PFSK-1 (cell line): ENCODE measurements around the gene UNC45B.

Source experiments
- POLR2AphosphoS5 ChIP-seq: IDR thresholded peaks from 2 replicates; pipeline ENCODE4 v1.6.1; 2012; ENCODE audit warnings: low read depth, mild to moderate bottlenecking, control low read depth, low read length, moderate library complexity
- REST ChIP-seq, 2 experiments: IDR thresholded peaks; 2 replicates each; pipeline versions ENCODE4 v1.6.1 to v1.8.0; 2011 to 2012; ENCODE audit warnings: low read depth in 2 of 2, low read length in 2 of 2, control low read depth in 1 of 2, inconsistent platforms in 1 of 2, mild to moderate bottlenecking in 1 of 2, moderate library complexity in 1 of 2; ENCODE audit not compliant: insufficient read depth in 1 of 2
- SIN3A ChIP-seq: IDR thresholded peaks from 2 replicates; pipeline ENCODE4 v1.6.1; 2012; ENCODE audit warnings: mild to moderate bottlenecking, low read length, moderate library complexity, borderline replicate concordance; ENCODE audit not compliant: insufficient read depth
- TAF1 ChIP-seq: IDR thresholded peaks from 2 replicates; pipeline ENCODE4 v1.6.1; 2012; ENCODE audit warnings: low read length, control low read depth, borderline replicate concordance; ENCODE audit not compliant: insufficient read depth

- TF ChIP-seq TAF1 (no peak), POLR2AphosphoS5 (no peak), SIN3A (no peak), REST (IDR thresholded peaks at IDR 0.05; ENCODE audit: insufficient read depth in 1 of 2, low read depth in 2 of 2, low read length in 2 of 2) (no peak)
Observed at GRCh38 chr17:35175638-35176415, 28.2 kb downstream of the UNC45B start.
